GM10248 (cell line): ENCODE measurements around the gene CYSTM1.

Experiments
- CTCF ChIA-PET: fragments of 300-600 bp; sonication (Branson Sonifier 250); formaldehyde crosslinking; extraction: SDS; loops from one replicate; lab custom pipeline; 2021; ENCODE audit warnings: antibody characterized with exemption; lab: Yijun Ruan, JAX
- POLR2A ChIA-PET: fragments of 350-650 bp; sonication (Branson Sonifier 250); formaldehyde crosslinking; extraction: SDS; loops from one replicate; lab custom pipeline; 2020; ENCODE audit warnings: antibody characterized with exemption; lab: Yijun Ruan, JAX
- DNase-seq: peaks from one replicate; pipeline ENCODE4 v3.0.0; 2012; ENCODE audit errors: extremely low spot score
- CTCF ChIP-seq: IDR thresholded peaks from 2 replicates; pipeline ENCODE4 v1.5.1; 2012; ENCODE audit warnings: mild to moderate bottlenecking, low read depth; ENCODE audit errors: extremely low read depth, missing control alignments, control extremely low read depth

CYSTM1 gene

GRCh38 chr5:140245341-140245740 lies 70.4 kb downstream of the CYSTM1 start:
- ChIA-PET CTCF (interaction anchor here (0.7 to 22.9 kb wide), 21 partner anchors 10 to 475 kb away, joined by 3 to 462 read pairs (median 7); partner anchors contain the start of genes HBEGF, PFDN1 and SLC4A9), POLR2A (interaction anchor here (1.9 kb wide), 1 partner anchor 101 kb away, joined by 5 read pairs; the partner anchor contains the start of gene HBEGF)
- TF ChIP-seq CTCF, result no peak
- no peak for DNase-seq

DNA sequence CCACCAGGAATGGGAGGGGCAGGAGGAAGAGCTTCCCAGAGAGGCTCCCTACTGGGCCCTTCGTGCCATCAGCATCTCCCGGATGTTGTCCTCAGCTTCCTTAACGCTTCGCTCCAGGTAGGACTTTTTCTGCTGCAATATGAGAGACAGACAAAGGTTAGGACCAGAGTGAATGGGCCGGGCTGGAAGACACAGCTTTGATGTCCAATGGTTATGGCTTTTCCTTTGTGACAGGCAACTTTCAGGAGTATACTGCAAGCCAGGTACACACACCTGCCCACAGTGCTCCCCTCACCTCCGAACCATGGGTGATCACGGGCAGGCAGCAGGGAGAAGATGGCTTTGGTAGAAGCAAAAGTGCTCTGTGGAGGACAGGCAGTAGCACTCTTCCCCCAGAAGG lies 70.9 kb downstream of the CYSTM1 start:
- no peak for TF ChIP-seq CTCF
- no peak for DNase-seq
- POLR2A ChIA-PET, result interaction anchor here (1.9 kb wide), 1 partner anchor 101 kb away, joined by 5 read pairs; the partner anchor contains the start of gene HBEGF
- CTCF ChIA-PET, result interaction anchor here (0.7 to 22.9 kb wide), 11 partner anchors 13 to 474 kb away, joined by 3 to 462 read pairs (median 13); partner anchors contain the start of genes HBEGF and SLC4A9

GRCh38 chr5:140246378-140247122 lies 71.6 kb downstream of the CYSTM1 start:
- no peak for TF ChIP-seq CTCF
- ChIA-PET POLR2A (no interaction called here), CTCF (interaction anchor here (0.7 to 22.9 kb wide), 8 partner anchors 12 to 474 kb away, joined by 3 to 462 read pairs (median 11); partner anchors contain the start of genes HBEGF and SLC4A9)
- no peak for DNase-seq

DNA sequence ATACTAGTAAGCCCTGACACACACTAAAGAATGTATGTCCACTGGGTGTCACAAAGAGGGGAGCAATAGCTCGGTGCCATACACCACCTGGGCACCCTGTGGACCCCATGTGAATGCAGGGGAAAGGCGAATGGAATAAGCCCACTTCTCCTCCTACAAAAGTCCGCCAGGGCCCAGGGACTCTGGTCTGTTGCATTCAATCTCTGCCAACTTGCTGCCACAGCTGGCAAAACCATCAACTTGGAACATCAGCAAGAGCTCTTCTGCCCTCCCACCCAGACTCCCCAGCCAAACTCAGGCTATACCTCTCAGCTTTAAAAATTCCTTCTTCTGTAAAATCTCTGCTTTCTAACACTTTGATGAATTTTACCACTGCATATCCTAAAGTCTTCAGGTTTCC lies 73.4 kb downstream of the CYSTM1 start:
- no peak for TF ChIP-seq CTCF
- ChIA-PET POLR2A (no interaction called here), CTCF (interaction anchor here (0.7 to 22.9 kb wide), 5 partner anchors 8 to 116 kb away, joined by 3 to 462 read pairs (median 4); partner anchors contain the start of gene HBEGF)
- DNase-seq, result no peak

DNA sequence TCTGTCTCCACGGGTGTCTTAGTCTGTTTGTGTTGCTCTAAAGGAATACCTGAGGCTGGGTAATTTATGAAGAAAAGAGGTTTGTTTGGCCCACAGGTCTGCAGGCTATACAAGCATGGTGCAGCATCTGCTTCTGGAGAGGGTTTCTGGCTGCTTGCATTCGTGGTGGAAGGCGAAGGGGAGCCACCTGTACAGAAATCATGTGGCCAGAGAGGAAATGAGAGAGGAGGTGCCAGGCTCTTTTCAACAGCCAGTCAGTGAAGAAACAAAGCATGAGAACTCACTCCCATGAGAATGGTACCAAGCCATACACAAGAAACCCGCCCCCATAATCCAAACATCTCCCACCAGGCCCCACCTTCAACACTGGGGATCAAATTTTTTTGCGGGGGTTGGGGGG lies 74.5 kb downstream of the CYSTM1 start:
- CTCF ChIA-PET, result interaction anchor here (0.8 to 22.9 kb wide), 3 partner anchors 10 to 100 kb away, joined by 3 to 462 read pairs (median 5); partner anchors contain the start of gene HBEGF
- POLR2A ChIA-PET, result no interaction called here
- no peak for DNase-seq
- TF ChIP-seq CTCF, result no peak

- POLR2A ChIA-PET, result no interaction called here
- CTCF ChIA-PET, result interaction anchor here (1.0 to 1.6 kb wide), 4 partner anchors 9 to 123 kb away, joined by 3 to 5 read pairs (median 3); no protein-coding TSS in a partner anchor
- DNase-seq, result no peak
- no peak for TF ChIP-seq CTCF
Measured at GRCh38 chr5:140250386-140250785, 75.4 kb downstream of the CYSTM1 start.
